NCI-H2196 (cell line): ENCODE data around the gene VRK1.
"Not testable (repeated sequence)": the region's sequence is repeated elsewhere in the genome, so short reads cannot be mapped to it uniquely, and the experiment has no call there.

Source experiments
- DNase-seq: peaks from one replicate; lab custom pipeline; 2025; ENCODE audit not compliant: unreplicated experiment; lab: John Stamatoyannopoulos, UW

Gene VRK1

DNA sequence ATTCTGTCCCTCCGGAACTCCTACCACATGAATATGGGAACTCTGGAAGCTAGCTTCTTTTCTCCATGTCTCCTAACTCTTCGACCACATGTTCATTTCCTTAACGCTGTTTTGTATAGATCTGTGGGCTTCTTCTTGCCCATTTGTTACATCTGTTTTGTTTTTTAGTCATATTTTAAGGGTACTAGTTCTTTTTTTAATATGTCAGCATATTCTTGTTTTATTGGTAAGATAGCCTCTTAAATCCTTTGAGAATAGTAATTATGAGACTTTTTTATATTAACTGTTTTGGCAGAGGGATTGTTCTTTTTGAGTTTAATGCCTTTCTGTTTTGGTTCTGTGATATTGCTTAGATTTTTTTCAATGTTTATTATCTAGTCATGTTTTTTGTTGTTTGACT, 70.5 kb downstream of the VRK1 start:
- no peak for DNase-seq

DNA sequence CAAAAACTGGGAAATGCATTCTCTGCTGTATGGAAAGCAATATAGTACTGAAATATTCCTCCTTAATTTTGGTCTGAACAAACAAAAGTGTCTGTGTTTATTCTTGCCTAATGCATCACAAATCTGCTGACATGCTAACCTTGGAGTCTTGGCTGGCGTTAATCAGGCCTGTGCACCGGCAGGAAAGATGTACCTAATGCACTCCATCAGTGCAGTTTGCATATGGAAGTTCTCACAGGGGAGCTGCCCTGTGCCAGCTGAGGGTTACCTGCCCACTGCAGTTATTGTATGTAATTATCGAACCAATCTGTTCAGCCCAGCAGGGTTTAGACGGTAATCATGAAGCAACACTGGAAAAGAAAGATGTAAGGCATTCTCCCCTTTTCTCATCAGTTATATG, 76.9 kb downstream of the VRK1 start:
- no peak for DNase-seq

DNA sequence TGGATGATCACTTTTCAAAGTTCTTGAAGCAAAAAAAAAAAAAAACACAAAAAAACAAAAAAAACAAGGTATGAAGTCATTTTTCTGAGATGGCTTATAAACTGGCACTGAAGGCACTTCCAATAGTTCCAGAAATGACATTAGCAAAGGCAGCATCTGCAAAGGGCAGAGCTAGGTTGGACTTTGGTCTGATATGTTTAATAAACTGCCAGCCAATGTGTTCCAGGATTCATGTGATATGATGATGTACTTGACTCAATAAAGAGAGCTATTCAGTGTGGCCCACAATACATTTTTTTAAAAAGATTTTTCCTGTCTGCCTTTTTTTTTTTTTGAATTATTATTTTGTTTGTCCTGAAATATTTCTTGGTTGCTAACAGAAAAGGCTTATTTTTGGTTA, 79.6 kb downstream of the VRK1 start:
- DNase-seq, result no peak

DNA sequence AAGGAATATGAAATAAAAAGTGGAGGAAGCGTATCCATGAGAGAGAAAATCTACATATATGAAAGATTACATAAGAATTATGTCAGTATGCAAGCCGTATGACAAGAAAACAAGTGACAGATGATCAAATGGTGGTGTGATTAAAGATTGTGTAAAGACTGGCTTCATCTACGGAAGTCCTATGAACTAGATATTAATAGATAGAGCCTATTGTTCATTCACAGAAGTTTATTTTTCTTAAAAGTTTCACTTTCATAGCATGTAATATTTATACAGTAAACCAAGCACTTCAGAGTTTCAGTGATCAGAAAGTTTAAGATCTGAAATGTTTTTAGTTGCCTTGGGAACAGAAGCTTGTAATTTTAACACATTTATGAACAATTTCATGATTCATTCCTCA, 84.5 kb downstream of the VRK1 start:
- DNase-seq, result no peak

DNA sequence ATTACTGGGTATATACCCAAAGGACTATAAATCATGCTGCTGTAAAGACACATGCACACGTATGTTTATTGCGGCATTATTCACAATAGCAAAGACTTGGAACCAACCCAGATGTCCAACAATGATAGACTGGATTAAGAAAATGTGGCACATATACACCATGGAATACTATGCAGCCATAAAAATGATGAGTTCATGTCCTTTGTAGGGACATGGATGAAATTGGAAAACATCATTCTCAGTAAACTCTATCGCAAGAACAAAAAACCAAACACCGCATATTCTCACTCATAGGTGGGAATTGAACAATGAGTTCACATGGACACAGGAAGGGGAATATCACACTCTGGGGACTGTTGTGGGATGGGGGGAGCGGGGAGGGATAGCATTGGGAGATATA, 86.8 kb downstream of the VRK1 start:
- DNase-seq, result not testable (repeated sequence)

DNA sequence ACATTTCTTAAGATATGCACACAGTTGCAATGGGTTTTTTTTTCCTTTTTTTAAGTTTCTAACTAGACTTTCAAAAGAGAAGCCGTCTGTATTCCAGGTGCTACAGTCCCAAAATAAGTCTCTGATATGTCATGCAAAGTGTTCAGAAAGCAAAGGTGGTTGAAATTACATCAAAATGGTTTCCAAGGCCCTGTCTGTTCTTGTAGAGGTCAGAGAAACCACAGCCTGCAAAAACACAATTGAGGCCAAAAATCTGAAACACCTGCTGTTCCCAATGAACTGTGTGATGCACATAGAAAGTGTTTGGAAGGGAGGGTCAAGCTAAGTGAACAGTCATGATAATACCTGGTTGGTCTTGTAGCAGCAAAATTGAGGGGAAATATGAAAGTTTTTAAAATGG, 91.0 kb downstream of the VRK1 start:
- no peak for DNase-seq

DNA sequence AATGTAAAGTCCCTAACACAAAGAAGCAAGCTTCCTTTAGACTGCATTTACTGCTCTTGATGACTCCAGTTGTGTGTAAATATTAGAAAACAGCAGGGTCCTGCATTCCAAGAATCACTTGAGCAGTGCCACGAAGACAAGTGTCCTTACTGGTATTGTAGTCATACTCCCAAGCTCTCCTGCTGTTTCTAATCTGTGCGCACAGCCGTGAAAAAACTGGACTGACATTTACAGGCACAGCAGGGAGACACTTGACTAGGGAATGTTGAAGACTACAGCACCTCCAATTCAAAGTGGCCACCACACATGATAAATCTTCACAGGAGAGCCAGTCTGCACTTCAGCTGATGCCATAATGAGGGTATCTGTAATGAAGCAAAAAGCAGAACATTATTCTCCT, 91.4 kb downstream of the VRK1 start:
- no peak for DNase-seq

DNA sequence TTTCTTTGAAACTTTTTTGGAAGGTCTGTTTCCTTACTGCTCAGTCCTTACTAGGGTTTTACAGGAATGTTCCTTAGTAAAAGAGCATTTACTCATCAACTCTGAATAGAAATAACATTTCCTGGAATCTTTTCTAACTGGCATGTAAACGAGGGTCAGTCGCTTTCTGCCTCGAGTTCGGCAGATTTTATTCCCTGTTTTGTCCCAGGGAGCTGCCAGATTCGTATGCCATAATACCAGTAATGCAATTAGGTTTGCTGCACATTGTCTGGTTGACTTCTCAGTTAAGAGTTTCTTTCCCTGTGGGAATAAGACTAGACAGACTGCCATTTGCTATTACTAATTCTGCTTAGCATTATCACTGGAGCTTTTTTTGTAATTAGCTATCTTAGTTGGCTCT, 91.9 kb downstream of the VRK1 start:
- no peak for DNase-seq

DNA sequence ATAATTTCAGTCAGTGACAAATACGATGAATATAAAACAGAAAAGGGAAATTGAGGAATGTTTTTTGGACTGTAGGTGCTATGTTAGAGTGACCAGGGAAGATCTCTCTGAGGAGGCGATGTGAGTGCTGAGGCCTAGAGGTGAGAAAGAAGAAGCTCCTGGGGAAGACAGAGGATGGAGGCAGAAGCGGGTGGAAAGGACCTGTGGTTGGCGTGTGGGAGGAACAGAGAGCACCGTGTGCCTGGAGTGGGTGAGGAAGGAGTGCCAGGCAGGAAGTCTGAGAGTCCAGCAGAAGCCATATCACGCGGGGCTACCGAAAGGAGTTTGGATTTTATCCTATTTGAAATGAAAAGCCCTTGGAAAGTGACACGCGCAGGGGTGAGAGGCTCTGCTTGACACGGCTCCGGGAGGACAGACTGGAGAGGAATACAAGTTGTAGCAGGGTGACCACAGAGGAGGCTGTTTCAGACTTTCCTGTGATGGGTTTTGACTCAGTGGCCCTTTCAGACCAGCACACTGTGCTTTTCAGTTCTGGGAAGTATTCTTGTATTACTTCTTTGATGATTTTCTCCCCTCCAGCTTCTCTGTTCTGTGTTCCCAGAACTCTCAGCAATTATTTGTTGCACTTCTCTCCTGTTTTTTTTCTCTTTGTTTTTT, 96.9 kb downstream of the VRK1 start:
- no peak for DNase-seq

DNA sequence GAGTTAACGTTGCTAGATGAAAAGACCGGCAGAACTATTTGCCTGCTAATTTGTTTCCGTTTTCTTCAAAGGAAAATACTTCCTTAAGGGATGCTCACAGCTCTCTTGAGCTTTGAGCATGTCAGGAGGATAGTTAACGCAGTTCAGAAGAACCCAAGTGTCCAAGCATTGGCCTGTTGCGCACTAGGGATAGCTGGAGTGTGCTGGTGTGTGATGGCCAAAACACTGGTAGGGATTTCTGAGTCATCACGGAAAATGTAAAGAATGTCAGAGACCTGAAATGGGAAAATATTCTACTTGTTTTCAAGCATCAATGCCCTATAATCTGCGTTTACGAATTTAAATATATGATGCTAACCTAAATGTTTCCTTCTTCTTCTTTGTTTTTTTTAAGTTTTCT, 97.8 kb downstream of the VRK1 start:
- no peak for DNase-seq

DNA sequence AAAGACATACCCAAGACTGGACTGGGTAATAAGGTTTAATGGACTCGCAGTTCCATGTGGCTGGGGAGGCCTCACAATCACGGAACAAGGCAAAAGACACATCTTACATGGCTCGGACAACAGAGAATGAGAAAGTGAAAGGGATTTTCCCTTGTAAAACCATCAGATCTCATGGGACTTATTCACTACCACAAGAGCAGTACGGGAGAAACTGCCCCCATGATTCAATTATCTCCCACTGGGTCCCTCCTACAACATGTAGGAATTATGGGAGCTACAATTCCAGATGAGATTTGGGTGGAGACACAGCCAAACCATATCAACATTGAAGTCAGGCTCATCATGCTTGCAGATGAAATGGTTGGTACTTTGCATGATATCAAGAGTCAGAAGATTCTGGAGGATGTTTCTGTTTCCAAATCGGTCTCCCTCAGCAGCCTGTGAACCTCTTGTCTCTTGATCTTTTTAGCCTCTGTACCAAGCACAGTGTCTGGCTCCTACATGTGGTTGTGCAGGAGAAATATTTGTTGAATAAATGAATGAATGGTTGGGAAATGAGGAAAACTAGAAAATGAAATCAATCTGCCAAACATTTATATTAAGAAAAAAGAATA, 98.6 kb downstream of the VRK1 start:
- DNase-seq, result no peak

DNA sequence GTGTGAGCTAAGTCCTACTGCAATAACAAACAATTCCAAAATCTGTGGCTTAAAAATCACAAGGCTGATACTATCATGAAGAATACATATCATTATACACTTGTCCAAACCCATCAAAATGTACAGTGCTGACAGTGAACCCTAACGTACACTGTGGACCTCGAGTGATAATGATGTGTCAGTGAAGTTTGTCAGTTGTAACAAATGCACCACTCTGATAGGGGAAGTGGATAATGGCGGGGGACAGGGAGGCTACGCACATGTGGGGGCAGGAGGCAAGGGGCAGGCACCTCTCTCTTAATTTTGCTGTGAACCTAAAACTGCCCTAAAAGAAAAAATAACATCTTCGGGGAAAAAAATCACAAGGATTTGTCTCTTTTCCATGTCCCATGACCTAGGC, 100.0 kb downstream of the VRK1 start:
- no peak for DNase-seq

DNA sequence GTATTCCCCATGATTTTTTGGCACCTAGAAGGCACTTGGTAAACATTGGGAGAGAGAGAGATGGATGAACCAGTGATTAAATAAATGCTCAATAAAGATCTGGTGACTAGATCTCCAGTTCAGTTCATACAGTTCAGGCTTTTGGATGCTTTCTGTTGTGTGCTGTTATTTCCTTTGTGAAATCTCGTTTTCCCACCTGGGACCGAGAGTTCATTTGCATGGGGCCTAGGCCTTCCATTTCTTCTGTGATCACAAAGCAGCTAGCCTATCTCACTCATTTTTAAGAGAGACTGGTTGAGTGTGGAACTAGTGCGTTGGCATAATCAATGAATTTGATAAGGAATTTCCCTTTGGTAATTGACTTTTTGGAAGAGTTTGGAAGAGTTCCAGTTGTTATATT, 104.0 kb downstream of the VRK1 start:
- DNase-seq, result no peak

DNA sequence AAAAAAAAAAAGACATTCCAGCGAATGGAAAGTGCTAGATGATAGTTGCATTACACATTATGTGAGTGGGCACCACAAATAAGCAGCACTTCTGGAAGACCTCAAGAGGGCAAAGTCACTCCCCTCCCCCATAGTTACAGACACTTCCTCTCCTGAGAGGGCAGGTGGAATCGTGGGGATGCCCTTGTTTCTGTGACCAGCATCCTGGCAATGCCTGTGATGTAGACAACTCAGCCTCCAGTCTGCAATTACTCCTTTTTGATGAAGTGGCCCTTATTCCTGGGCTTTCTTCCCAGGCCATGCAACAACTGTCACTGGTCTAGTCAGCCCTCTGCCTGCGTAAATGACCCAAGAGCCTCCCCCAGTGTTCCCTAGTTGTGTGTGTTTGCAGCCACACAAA, 104.8 kb downstream of the VRK1 start:
- no peak for DNase-seq

DNA sequence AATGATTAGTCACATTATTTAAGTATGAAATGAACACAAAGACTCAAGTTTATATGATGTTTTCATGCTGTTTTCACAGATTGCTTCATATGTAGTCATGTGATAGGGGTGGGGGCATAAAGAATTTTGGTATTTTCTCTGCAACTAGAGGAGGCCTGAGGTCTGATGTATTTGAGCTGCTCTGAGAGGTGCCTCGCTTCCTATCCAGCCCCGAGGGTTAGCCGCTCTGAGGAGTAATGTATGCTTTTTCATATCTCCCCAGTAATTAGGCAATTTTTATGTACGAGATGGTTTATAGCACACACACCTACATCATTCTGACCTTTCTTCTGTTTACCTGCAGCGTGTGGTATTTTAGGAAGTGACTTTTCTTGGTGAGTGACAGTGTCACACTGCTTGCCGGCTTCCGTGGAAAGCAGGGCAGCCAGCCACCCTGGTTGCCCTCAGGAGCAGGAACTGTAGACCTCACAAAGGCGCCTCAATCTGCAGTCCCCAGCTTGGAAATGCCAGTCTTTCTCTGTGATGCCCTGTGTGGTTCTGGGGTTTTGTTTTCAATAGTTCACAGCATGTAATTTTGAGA, 106.4 kb downstream of the VRK1 start:
- no peak for DNase-seq

DNA sequence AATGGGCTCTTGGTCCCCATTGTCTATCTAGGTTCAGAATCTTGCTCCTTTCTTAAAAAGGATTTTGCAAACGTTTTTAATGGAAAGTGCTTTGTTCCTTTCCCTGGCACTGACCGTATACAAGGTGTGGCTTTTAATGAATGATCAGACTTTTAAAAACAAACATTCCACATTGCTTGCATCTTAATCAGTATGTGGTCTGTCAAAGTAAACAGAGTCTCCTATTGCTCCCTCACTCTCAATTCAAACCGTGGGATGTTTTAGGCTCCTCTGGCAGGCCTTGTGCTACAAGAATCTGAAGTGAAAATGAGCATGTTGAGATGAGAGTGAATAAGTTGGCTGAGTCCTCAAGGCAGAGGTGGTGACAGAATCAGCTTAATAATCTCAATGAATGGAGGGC, 107.0 kb downstream of the VRK1 start:
- DNase-seq, result no peak

DNA sequence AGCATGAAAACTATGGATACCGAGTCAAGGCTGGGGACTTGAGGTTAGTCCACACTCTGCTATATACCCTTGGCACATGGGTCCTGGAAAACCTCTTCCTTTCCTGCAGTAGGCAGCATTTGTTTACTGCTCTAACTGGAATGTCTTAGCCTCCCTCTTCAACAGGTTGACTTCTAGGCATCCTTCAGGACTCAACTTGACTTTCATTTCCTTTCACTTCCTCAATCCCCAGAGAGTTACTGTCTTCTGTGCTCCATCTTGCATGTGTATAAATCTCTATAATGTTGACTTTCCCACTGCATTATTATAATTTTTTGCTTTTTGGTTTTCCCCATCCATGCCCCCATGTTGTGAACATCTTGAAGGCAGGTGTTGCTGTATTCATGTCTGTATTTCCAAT, 107.9 kb downstream of the VRK1 start:
- DNase-seq, result no peak

DNA sequence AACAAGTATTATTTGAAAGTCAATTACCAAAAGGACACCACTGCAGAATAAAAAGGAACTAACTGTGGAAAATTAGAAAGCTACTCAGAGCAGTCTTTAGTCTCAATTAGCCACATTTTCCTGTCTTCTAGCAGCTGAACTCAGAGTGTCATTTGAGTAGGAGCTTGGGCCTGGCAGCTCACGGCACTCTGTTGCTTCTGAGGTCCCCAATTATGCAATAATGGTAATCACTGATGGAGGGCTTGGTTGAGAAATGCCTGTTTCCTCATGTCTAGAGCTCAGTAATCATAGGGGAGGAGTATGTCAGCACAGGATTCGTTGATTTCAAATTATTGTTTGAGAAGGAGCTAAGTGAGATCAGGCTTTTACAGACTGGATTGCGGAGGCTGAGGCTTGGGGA, 108.6 kb downstream of the VRK1 start:
- no peak for DNase-seq

DNA sequence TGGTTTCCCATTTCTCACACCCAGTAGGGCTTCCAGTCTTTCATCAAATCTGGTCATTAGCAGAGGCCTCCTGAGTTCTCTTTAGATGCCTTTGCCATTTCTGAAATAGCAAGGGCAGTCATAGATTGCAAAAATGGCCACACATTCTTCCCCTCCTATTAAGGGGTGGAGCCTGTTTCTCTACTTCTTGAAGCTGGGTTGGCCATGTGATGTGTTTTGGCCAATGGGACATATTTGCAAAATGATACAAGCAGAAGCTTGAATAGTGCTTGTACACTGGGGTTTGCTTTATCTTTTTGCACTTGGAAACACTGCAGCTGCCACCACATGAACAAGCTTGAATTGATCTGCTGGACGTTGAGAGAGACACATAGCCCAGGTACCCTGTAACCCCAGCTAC, 109.3 kb downstream of the VRK1 start:
- DNase-seq, result no peak

DNA sequence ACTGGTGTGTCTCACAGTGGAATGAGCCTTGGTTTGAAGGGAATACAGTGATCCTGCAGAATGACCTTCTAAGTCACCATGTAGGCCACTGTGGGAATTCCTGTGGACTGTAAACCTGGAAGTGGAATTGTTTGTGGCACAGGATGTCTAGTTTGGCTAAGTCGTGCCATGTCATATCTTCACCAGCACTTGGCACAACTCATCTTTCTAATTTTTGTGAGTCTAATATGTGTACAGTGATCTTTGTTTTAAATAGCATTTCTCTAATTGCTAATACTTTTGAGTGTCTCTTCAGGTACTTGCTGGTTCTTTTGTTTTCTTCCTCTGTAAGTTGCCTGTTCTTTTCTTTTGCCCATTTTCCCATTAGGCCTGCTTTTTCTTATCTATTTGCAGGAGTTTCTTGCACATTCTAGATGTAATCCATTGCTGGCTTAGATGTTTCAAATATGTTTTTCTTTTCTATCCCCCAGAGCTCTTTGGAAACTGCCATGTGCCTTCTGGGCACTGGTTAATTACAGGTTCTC, 112.7 kb downstream of the VRK1 start:
- no peak for DNase-seq

DNA sequence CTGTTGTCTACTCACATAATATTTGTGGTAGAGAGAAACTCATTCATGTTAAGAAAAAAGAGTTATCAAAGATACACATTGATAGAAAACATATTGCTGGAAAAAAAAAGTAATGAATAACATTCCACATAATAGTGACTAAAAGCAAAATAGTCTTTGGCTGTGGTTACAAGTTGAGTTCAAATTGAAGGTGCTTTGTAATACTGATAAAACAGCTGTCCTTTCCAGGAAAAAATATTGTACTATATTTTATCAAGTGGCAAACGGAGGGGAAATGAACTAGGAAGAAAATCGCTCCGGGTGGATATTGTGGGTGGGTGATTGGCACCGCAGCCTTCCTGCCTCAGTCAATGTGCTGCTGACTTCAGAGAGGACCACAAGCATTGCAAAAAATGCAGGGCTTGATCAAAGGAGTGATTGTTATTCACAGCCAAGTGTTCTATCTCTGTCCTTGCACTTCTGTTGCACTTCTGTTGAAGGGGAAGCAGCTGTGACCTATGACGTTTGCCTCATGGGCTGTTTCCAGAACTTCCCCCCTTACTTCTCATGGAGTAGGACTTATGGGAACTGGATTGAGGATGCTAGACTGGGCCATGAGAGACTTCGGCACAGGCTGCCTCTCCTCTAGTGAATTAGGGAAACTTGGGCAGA, 114.4 kb downstream of the VRK1 start:
- no peak for DNase-seq

DNA sequence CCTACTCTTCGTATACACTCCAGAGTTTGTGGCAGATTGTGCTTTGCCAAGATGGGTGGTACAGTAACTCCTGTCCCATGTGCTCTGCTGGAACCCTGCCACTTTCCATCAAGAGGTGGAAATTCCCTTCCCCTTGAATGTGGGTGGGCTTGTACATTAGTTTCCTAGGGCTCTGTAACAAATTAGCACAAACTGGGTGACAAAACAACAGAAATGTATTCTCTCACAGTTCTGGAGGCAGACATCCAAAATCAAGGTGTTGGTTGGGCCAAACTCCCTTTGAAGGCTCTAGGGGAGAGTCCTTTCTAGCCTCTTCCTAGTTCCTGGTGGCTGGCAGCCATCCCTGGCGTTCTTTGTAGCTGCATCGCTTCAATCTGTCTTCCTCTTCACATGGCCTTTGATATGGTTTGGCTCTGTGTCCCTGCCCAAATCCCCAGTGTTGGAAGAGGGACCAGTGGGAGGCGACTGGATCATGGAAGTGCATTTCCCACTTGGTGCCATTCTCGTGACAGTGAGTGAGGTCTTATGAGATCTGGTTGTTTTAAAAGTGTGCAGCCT, 117.5 kb downstream of the VRK1 start:
- no peak for DNase-seq
